Keratinocyte (primary cell): ENCODE data around the gene MMEL1.

Experiments used
- EZH2 ChIP-seq: IDR thresholded peaks from one replicate; pipeline ENCODE4 v1.6.1; 2012; ENCODE audit warnings: inconsistent platforms, mild to moderate bottlenecking, low read length, moderate library complexity
- TF ChIP-seq, protein P1 (sequence below), 3 experiments: IDR thresholded peaks in 1 of 3; conservative IDR thresholded peaks in 1 of 3; optimal IDR thresholded peaks in 1 of 3; 2 replicates in 2 of 3; 3 replicates in 1 of 3; pipeline versions ENCODE3 to v1.5.1; 2011; ENCODE audit warnings: low read length in 3 of 3, mild to moderate bottlenecking in 3 of 3, moderate library complexity in 2 of 3, control low read depth in 1 of 3, inconsistent platforms in 1 of 3; ENCODE audit not compliant: insufficient read depth in 2 of 3; ENCODE audit errors: extremely low read depth in 1 of 3

- TF ChIP-seq, protein P1, sequence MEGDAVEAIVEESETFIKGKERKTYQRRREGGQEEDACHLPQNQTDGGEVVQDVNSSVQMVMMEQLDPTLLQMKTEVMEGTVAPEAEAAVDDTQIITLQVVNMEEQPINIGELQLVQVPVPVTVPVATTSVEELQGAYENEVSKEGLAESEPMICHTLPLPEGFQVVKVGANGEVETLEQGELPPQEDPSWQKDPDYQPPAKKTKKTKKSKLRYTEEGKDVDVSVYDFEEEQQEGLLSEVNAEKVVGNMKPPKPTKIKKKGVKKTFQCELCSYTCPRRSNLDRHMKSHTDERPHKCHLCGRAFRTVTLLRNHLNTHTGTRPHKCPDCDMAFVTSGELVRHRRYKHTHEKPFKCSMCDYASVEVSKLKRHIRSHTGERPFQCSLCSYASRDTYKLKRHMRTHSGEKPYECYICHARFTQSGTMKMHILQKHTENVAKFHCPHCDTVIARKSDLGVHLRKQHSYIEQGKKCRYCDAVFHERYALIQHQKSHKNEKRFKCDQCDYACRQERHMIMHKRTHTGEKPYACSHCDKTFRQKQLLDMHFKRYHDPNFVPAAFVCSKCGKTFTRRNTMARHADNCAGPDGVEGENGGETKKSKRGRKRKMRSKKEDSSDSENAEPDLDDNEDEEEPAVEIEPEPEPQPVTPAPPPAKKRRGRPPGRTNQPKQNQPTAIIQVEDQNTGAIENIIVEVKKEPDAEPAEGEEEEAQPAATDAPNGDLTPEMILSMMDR (optimal IDR thresholded peaks at IDR 0.05 in 1 of 3, IDR thresholded peaks at IDR 0.05 in 1 of 3, conservative IDR thresholded peaks at IDR 0.05 in 1 of 3; ENCODE audit: extremely low read depth in 1 of 3, insufficient read depth in 2 of 3, low read length in 3 of 3), result no peak
- TF ChIP-seq EZH2, result no peak
Measured at GRCh38 chr1:2591233-2591580, 41.6 kb downstream of the MMEL1 start.
